Measurements from ENCODE around the gene FLNC. TPM values are rescaled to one million over a fixed set of nuclear protein-coding genes. Genes with fewer than 3 reads are reported as not detected.

The FLNC gene
- total and polyA plus RNA-seq, 2 of the 4 experiments (the other 2 are of a cell fraction), result 116 to 154 TPM

- Histone ChIP-seq H2AK9ac (replicated peaks; ENCODE audit: low read depth, low read length, poor library complexity) (no peak overlapping the region), H3K18ac (ENCODE audit: low read depth, low read length) (no peak overlapping the region), H3K9ac (ENCODE audit: low read depth, low read length) (no peak overlapping the region), H3K27ac (ENCODE audit: insufficient read depth, low read length) (no peak overlapping the region), H3K4me1 (ENCODE audit: control insufficient read depth, insufficient read depth, low read length) (peaks cover 9% of the 10 kb centered on the region), H4K8ac (ENCODE audit: low read depth in 2 of 2, low read length in 2 of 2) (peak overlapping the region in 1 of 2 experiments; percentile 36; a peak in 1 of 4 replicates), H3K27me3 (ENCODE audit: control insufficient read depth, insufficient read depth, low read length) (no peaks in the 10 kb centered on the region), H3K4me2 (ENCODE audit: low read depth, low read length) (no peak overlapping the region), H2BK20ac (ENCODE audit: low read depth, low read length) (no peak overlapping the region), H2AK5ac (ENCODE audit: low read depth, low read length) (no peak overlapping the region), H4K20me1 (ENCODE audit: insufficient read depth, low read length) (no peaks in the 10 kb centered on the region), H3K36me3 (ENCODE audit: control insufficient read depth, insufficient read depth, low read length) (peaks cover 11% of the 10 kb centered on the region), H2BK5ac (ENCODE audit: low read depth, low read length, poor library complexity, severe bottlenecking) (no peak overlapping the region), H2BK120ac (ENCODE audit: low read depth, low read length) (no peak overlapping the region), H3K4ac (ENCODE audit: low read depth, low read length) (no peak overlapping the region), H4K5ac (ENCODE audit: low read depth, low read length) (no peak overlapping the region), H3K14ac (replicated peaks; ENCODE audit: low read depth, low read length) (peak overlapping the region; percentile 82), H3K56ac (ENCODE audit: extremely low read depth, insufficient read depth, low read length) (no peak overlapping the region), H3K23ac (ENCODE audit: low read depth, low read length) (no peak overlapping the region), H3K4me3 (ENCODE audit: insufficient read depth, low read depth, low read length) (no peak overlapping the region), H2AFZ (replicated peaks; ENCODE audit: low read length, poor library complexity) (peak overlapping the region; percentile 84), H3K9me3 (ENCODE audit: control insufficient read depth, insufficient read depth, low read length) (no peaks in the 10 kb centered on the region), H4K91ac (ENCODE audit: insufficient read depth, low read depth, low read length) (no peak overlapping the region), H3K9me1 (ENCODE audit: insufficient read depth, low read length) (peaks cover 2% of the 10 kb centered on the region; the same call in 1 of the 2 replicates), H3K79me1 (ENCODE audit: low read depth in 1 of 2, low read length in 2 of 2) (peaks cover 0 to 13% of the 10 kb centered on the region in 2 experiments; a peak in 2 of 4 replicates), H2BK15ac (ENCODE audit: low read depth, low read length) (no peak overlapping the region)
- CTCF ChIA-PET, result no interaction called here
- TF ChIP-seq NFE2L2 (IDR thresholded peaks at IDR 0.05; ENCODE audit: low read depth, low read length), result no peak
- TF ChIP-seq MAFK (IDR thresholded peaks at IDR 0.05; ENCODE audit: low read depth, low read length), result 0 out of 2 replicates have a peak, but pooled peaks have one; percentile 18
- peak; percentile 64 for TF ChIP-seq CEBPB (IDR thresholded peaks at IDR 0.05; ENCODE audit: low read depth, low read length)
- TF ChIP-seq MAZ (IDR thresholded peaks at IDR 0.05; ENCODE audit: borderline replicate concordance, low read depth, low read length), result no peak
- no peak for TF ChIP-seq MXI1 (IDR thresholded peaks at IDR 0.05; ENCODE audit: borderline replicate concordance, low read depth, low read length)
- peak; percentile 14; the same call in 1 of the 2 replicates for ATAC-seq (ENCODE audit: low read depth)
- dilution Hi-C loops (cut with HindIII; ENCODE audit: low sequenced_read_pairs, unreplicated experiment) (no loop called here), in situ Hi-C loops (cut with MboI; ENCODE audit: low sequenced_read_pairs) (no loop called here), intact Hi-C loops (cut with micrococcal nuclease) (no loop called here)
- DNase-seq, result peak; percentile 86
- no TSS peak for BruUV-seq (replicated peaks)
- 58% methylated on average over 2 of the region's 5 CpGs; no CpG with 5 or more reads in 1 of the 2 experiments for WGBS, 2 experiments (ENCODE audit: extremely low coverage in 2 of 2, insufficient read length in 1 of 2)
- POLR2A ChIA-PET (ENCODE audit: unreplicated experiment), result no interaction called here
These were observed 33.9 kb upstream of the FLNC start for GRCh38 chr7:128796327-128796726.

Measured in IMR-90 (cell line).